Neuron (in vitro differentiated cells): ENCODE results near the gene PDE4D.
A peak's percentile ranks its signal among the peaks of the same experiment; 100 is the strongest.
"Not testable (repeated sequence)": the region's sequence is repeated elsewhere in the genome, so short reads cannot be mapped to it uniquely, and the experiment has no call there.

Experiments
- H2AFZ ChIP-seq: one replicate; pipeline ENCODE4 v1.6.1; 2013; ENCODE audit warnings: low read depth, mild to moderate bottlenecking, inconsistent platforms, low read length, moderate library complexity
- H3K27me3 ChIP-seq: one replicate; pipeline ENCODE4 v1.6.1; 2013; ENCODE audit warnings: low read length; ENCODE audit not compliant: insufficient read depth
- H3K36me3 ChIP-seq: one replicate; pipeline ENCODE4 v1.6.1; 2013; ENCODE audit warnings: low read length; ENCODE audit not compliant: insufficient read depth
- H3K4me1 ChIP-seq: one replicate; pipeline ENCODE4 v1.6.1; 2013; ENCODE audit warnings: low read length; ENCODE audit not compliant: insufficient read depth
- H3K4me3 ChIP-seq: 2 replicates; pipeline ENCODE4 v1.5.1; 2013; ENCODE audit warnings: mild to moderate bottlenecking, low read length, moderate library complexity
- H3K9me3 ChIP-seq: one replicate; pipeline ENCODE4 v1.6.1; 2013; ENCODE audit warnings: low read length

The PDE4D gene

DNA sequence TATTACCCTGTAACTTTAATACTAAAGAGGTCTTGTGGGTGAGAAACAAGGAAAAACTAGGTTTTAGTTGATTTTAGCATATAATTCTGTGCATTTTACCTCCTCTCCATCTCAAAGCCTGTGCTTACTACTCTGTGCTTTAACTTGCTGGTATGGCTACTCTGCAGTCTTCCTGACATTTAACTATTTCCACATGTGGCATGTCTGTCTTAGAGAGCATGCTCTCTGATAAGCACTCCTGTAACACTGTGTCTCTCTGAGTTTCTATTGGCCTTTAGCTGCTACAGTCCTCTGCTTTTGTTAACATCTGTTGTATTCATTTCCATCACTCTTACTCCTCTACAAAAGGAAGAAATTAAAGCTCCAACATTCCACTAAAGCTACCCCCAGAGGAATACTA, 892.4 kb downstream of the PDE4D start:
- Histone ChIP-seq H3K4me1 (peaks cover 46% of the 10 kb centered on the region), H3K27me3 (no peaks in the 10 kb centered on the region), H3K36me3 (no peaks in the 10 kb centered on the region), H3K4me3 (no peak overlapping the region), H3K9me3 (no peaks in the 10 kb centered on the region), H2AFZ (no peak overlapping the region)

DNA sequence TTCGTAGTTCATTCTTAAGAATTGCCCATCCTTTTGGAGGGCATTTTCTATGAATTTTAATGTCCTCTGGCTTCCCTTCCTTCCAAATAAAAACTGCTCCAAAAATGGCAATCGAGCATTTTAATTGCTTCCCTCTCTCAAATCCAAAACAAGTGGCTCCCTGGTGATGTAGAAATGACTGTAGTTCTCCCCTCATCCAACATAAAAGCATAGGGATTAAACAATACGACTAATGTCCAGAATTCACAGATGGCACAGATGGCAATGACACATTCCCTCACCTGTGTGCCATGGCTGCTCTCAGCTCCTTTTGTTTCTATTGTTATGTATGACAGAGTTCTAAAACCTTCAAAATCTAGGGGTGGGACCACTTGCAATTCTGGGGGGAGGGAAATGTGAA, 893.3 kb downstream of the PDE4D start:
- no peaks in the 10 kb centered on the region for H3K36me3 ChIP-seq
- H3K27me3 ChIP-seq: no peaks in the 10 kb centered on the region
- peaks cover 41% of the 10 kb centered on the region for H3K4me1 ChIP-seq
- no peaks in the 10 kb centered on the region for H3K9me3 ChIP-seq
- H3K4me3 ChIP-seq: peak overlapping the region; percentile 30
- no peak overlapping the region for H2AFZ ChIP-seq

DNA sequence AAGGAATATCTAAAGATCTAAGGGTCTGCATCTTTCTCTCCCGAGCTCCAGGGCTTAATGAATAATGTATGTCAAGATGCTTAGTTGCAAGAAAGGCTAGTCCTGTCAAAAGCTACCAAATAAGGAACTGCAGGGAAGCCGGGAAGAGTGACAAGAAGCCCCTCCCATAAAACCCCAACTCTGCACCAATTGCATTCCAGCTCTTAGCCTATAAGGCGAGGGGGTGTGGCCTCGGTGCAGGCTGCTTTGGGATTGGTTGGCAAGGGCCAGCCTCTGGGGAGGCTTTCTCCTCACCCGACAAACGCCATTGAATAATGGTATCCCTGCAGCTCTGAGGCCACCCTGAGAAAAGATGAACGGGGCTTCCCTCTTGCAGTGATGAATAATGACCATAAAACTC, 893.7 kb downstream of the PDE4D start:
- no peaks in the 10 kb centered on the region for H3K9me3 ChIP-seq
- H3K4me3 ChIP-seq: peak overlapping the region; percentile 59
- peaks cover 37% of the 10 kb centered on the region for H3K4me1 ChIP-seq
- H3K36me3 ChIP-seq: no peaks in the 10 kb centered on the region
- no peaks in the 10 kb centered on the region for H3K27me3 ChIP-seq
- no peak overlapping the region for H2AFZ ChIP-seq

DNA sequence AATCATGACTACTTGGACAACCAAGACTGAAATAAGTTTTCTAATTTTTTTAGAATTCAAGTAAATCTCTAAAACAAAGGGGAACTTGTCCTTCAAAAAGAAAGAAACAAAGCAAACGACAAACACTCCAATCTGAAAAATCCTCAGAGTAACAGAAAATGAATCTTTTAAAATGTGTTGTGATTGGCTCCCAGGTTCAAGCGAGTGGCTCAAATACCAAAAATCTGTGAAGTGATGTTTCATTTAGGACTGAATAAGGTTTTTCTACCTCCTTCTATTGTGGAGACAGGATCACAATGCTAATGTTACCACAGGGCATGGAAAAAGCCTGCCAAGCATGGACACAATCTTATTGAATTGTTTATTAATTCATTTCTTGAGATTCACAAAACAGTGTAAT, 895.0 kb downstream of the PDE4D start:
- H3K27me3 ChIP-seq: no peaks in the 10 kb centered on the region
- H3K9me3 ChIP-seq: no peaks in the 10 kb centered on the region
- peaks cover 30% of the 10 kb centered on the region for H3K4me1 ChIP-seq
- no peaks in the 10 kb centered on the region for H3K36me3 ChIP-seq
- peak overlapping the region; percentile 59 for H3K4me3 ChIP-seq
- no peak overlapping the region for H2AFZ ChIP-seq

GRCh38 chr5:58995779-58996178, 897.7 kb downstream of the PDE4D start:
- H2AFZ ChIP-seq, H3K9me3 ChIP-seq, H3K36me3 ChIP-seq, H3K27me3 ChIP-seq, H3K4me3 ChIP-seq: not testable (repeated sequence)
- H3K4me1 ChIP-seq: peaks cover 20% of the 10 kb centered on the region

GRCh38 chr5:58993461-58993860, 900.1 kb downstream of the PDE4D start:
- H2AFZ ChIP-seq: no peak overlapping the region
- peaks cover 12% of the 10 kb centered on the region for H3K4me1 ChIP-seq
- no peaks in the 10 kb centered on the region for H3K9me3 ChIP-seq
- H3K36me3 ChIP-seq: peaks cover 30% of the 10 kb centered on the region
- no peak overlapping the region for H3K4me3 ChIP-seq
- H3K27me3 ChIP-seq: no peaks in the 10 kb centered on the region

- Histone ChIP-seq H3K9me3 (no peaks in the 10 kb centered on the region), H2AFZ (no peak overlapping the region), H3K27me3 (no peaks in the 10 kb centered on the region), H3K36me3 (peaks cover 66% of the 10 kb centered on the region), H3K4me3 (no peak overlapping the region), H3K4me1 (peaks cover 3% of the 10 kb centered on the region)
These were observed 904.6 kb downstream of the PDE4D start for GRCh38 chr5:58988938-58989337.

GRCh38 chr5:58987193-58987592, 906.3 kb downstream of the PDE4D start:
- peaks cover 74% of the 10 kb centered on the region for H3K36me3 ChIP-seq
- peaks cover 2% of the 10 kb centered on the region for H3K4me1 ChIP-seq
- H2AFZ ChIP-seq: no peak overlapping the region
- peaks cover 5% of the 10 kb centered on the region for H3K9me3 ChIP-seq
- no peaks in the 10 kb centered on the region for H3K27me3 ChIP-seq
- H3K4me3 ChIP-seq: no peak overlapping the region

GRCh38 chr5:58986281-58986680, 907.2 kb downstream of the PDE4D start:
- no peak overlapping the region for H3K4me3 ChIP-seq
- H3K4me1 ChIP-seq: no peaks in the 10 kb centered on the region
- H3K27me3 ChIP-seq: no peaks in the 10 kb centered on the region
- H3K36me3 ChIP-seq: peaks cover 77% of the 10 kb centered on the region
- H3K9me3 ChIP-seq: peaks cover 9% of the 10 kb centered on the region
- H2AFZ ChIP-seq: no peak overlapping the region

DNA sequence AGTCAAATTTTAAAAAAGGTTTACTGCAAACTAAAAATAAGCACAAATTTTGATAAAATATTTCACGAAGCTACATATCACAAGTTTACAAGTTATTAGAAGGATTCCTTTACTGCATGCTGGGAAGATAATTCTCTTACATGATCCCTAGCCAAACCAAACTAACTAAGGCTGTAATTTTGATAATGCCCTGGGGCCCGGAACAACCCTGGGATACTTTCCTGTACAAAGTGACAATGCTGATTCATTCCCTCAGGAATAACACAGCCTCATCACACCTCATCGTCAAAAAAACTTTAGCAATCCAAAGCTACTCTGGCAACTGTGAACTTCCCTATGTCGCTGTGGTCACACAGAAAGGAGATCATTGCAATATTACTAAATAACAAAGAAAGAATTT, 907.8 kb downstream of the PDE4D start:
- Histone ChIP-seq H3K27me3 (no peaks in the 10 kb centered on the region), H2AFZ (no peak overlapping the region), H3K4me3 (no peak overlapping the region), H3K36me3 (peaks cover 77% of the 10 kb centered on the region), H3K4me1 (peaks cover 4% of the 10 kb centered on the region), H3K9me3 (peaks cover 9% of the 10 kb centered on the region)

GRCh38 chr5:58985311-58985710, 908.2 kb downstream of the PDE4D start:
- Histone ChIP-seq H3K36me3 (peaks cover 76% of the 10 kb centered on the region), H3K27me3 (no peaks in the 10 kb centered on the region), H2AFZ (no peak overlapping the region), H3K4me1 (peaks cover 9% of the 10 kb centered on the region), H3K4me3 (no peak overlapping the region), H3K9me3 (peaks cover 9% of the 10 kb centered on the region)

DNA sequence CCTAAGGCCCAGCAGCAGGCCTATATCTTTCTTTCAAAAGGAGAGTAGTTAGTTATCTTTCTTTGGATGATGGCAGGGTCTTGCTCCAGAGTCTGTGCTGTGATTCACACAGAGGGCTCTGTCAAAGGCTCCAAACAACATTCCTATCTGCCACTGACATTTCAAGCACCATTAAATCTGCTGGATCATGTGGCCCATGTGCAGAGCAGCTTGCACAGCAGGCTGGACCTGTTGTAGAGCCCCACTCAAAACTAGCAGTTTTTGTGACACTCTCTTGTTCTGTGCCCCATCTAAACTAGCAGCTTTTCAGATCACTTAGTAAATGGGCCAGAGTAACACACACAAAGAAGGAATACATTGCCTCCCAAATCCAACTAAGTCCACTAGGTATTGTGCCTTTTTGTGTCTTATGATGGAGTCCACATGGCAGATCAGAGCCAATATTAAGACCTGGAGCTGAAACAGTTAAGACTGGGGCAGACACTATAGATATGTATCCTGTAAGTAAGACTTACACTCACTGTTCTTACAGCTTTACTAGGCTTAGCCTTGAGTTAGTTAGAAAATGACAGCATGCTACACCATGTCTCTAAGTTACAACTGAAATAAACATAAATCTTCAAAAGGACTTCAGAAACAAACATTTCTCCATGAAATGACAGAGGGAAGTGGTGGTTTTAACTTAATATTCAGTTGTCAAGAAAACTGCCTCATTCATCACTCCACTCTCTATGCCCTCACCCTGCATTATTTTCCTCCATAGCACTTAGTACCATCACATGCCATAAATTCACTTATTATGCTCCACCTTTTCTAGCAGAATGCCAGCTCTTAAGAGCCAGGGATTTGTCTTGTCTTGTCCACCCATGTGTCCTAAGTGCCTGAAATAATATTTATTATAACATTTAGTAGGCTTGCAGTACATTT, 909.7 kb downstream of the PDE4D start:
- H2AFZ ChIP-seq: no peak overlapping the region
- no peak overlapping the region for H3K4me3 ChIP-seq
- peaks cover 9% of the 10 kb centered on the region for H3K4me1 ChIP-seq
- peaks cover 9% of the 10 kb centered on the region for H3K9me3 ChIP-seq
- H3K36me3 ChIP-seq: peaks cover 69% of the 10 kb centered on the region
- no peaks in the 10 kb centered on the region for H3K27me3 ChIP-seq

- no peak overlapping the region for H3K4me3 ChIP-seq
- H3K9me3 ChIP-seq: peaks cover 9% of the 10 kb centered on the region
- peaks cover 70% of the 10 kb centered on the region for H3K36me3 ChIP-seq
- no peak overlapping the region for H2AFZ ChIP-seq
- peaks cover 9% of the 10 kb centered on the region for H3K4me1 ChIP-seq
- no peaks in the 10 kb centered on the region for H3K27me3 ChIP-seq
These were observed 912.6 kb downstream of the PDE4D start for GRCh38 chr5:58980890-58981289.

DNA sequence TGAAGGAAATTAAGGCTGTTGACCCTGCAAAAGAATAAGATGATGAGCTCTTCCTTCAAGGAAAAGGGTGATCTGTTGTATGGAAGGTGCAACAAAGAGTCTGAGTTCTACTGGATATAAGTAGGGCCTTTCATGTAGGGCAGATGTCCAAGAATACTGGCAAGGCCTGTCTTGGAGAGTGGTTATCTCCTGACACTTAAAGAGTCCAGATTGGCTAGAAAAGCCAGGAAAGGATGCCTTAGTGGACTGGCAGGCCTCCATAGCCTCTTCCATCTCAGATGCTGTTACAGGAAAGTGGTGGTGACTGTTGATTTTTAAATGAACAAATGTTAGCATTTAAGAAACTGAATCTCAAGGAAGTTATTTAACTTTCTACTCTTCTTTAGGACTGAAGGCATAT, 914.4 kb downstream of the PDE4D start:
- H3K36me3 ChIP-seq: peaks cover 69% of the 10 kb centered on the region
- H2AFZ ChIP-seq: no peak overlapping the region
- peaks cover 9% of the 10 kb centered on the region for H3K9me3 ChIP-seq
- peaks cover 9% of the 10 kb centered on the region for H3K4me1 ChIP-seq
- no peak overlapping the region for H3K4me3 ChIP-seq
- H3K27me3 ChIP-seq: no peaks in the 10 kb centered on the region
